OCI-LY3 (cell line): ENCODE results near the gene UFC1.

Source experiments
- H2AFZ ChIP-seq: fragments of 200-600, 300-600 bp; shearing (Covaris generic); 2 replicates; pipeline ENCODE4 v1.6.0; 2014; ENCODE audit warnings: antibody characterized with exemption, low read depth, low read length
- H3K27ac ChIP-seq: fragments of 200-600, 300-600 bp; sonication (generic); 2 replicates; pipeline ENCODE4 v1.5.1; 2014; ENCODE audit warnings: mild to moderate bottlenecking, low read length, moderate library complexity, mixed read lengths
- H3K27me3 ChIP-seq: fragments of 200-600, 300-600 bp; sonication (generic); 2 replicates; pipeline ENCODE4 v1.6.1; 2014; ENCODE audit warnings: low read depth, low read length, mixed read lengths
- H3K36me3 ChIP-seq: fragments of 200-600, 300-600 bp; sonication (generic); replicated peaks from 2 replicates; pipeline ENCODE3; 2014; ENCODE audit warnings: low read depth, low read length, mixed read lengths
- H3K4me1 ChIP-seq: fragments of 300-600, 200-600 bp; sonication (generic); 2 replicates; pipeline ENCODE4 v1.6.1; 2014; ENCODE audit warnings: low read length, mixed read lengths
- H3K4me2 ChIP-seq: fragments of 200-600, 300-600 bp; sonication (generic); 2 replicates; pipeline ENCODE4 v1.6.1; 2014; ENCODE audit warnings: low read length, mixed read lengths
- H3K4me3 ChIP-seq: fragments of 300-600, 200-600 bp; sonication (generic); 2 replicates; pipeline ENCODE4 v1.5.1; 2014; ENCODE audit warnings: antibody characterized with exemption, mild to moderate bottlenecking, low read length, moderate library complexity
- H3K79me2 ChIP-seq: fragments of 300-600, 200-600 bp; shearing (Covaris generic); 2 replicates; pipeline ENCODE4 v1.6.1; 2014; ENCODE audit warnings: mild to moderate bottlenecking, low read length, mixed read lengths
- H3K9ac ChIP-seq: fragments of 300-600, 200-600 bp; shearing (Covaris generic); 2 replicates; pipeline ENCODE4 v1.6.0; 2014; ENCODE audit warnings: mild to moderate bottlenecking, low read length, moderate library complexity
- H3K9me3 ChIP-seq: fragments of 200-600, 300-600 bp; shearing (Covaris generic); 2 replicates; pipeline ENCODE4 v1.6.1; 2014; ENCODE audit warnings: low read length, mixed read lengths; ENCODE audit not compliant: insufficient read depth
- H4K20me1 ChIP-seq: fragments of 200-600, 300-600 bp; sonication (generic); 2 replicates; pipeline ENCODE4 v1.6.1; 2016; ENCODE audit warnings: low read length, mixed read lengths; ENCODE audit not compliant: insufficient read depth
- EZH2phosphoT487 ChIP-seq: fragments of 200-600 bp; shearing (Covaris generic); IDR thresholded peaks from 2 replicates; pipeline ENCODE4 v1.6.1; 2018; ENCODE audit warnings: antibody characterized with exemption, mixed run types, low read depth
- TF ChIP-seq, protein P1 (sequence below): fragments of 200-600, 300-600 bp; sonication (generic); IDR thresholded peaks from 2 replicates; pipeline ENCODE4 v1.5.1; 2014; ENCODE audit warnings: antibody characterized with exemption, low read length, low read depth

The UFC1 gene

DNA sequence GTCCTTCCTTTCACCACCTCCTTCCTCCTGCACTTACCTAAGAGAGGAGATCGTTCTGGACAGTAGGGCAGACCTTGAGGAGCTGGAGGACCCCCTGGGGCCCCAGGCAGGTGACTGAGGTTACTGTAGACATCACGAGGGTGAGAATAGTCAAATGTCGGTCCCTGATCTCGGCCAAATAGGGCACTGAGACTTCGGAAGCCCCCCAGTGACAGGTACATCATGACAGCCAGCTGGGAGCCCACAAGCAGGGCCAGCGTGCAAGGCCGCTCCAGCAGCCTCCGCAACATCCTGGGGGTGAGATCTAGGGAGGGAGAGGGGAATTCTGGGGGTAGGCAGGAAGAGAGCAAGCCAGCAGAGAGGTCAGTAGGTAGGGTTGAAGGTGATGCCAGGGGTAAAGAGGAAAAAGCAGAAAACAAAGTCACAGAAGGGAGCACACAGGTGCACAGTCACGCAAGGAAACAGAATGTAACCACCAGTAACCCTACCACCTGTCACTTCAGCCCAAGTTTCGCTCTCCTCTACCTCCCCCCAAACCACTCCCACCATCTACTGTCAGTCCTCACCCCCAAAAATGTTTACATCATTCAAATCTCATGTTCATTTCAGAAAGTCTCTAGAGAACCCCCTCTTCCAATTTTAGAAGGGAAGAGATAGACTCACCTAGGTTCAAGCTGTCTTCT lies 22.1 kb downstream of the UFC1 start:
- no peak overlapping the region for H3K27ac ChIP-seq
- peaks cover 45% of the 10 kb centered on the region for H3K36me3 ChIP-seq
- H3K4me2 ChIP-seq = peak overlapping the region; percentile 93
- H2AFZ ChIP-seq = no peak overlapping the region
- TF ChIP-seq, protein P1, sequence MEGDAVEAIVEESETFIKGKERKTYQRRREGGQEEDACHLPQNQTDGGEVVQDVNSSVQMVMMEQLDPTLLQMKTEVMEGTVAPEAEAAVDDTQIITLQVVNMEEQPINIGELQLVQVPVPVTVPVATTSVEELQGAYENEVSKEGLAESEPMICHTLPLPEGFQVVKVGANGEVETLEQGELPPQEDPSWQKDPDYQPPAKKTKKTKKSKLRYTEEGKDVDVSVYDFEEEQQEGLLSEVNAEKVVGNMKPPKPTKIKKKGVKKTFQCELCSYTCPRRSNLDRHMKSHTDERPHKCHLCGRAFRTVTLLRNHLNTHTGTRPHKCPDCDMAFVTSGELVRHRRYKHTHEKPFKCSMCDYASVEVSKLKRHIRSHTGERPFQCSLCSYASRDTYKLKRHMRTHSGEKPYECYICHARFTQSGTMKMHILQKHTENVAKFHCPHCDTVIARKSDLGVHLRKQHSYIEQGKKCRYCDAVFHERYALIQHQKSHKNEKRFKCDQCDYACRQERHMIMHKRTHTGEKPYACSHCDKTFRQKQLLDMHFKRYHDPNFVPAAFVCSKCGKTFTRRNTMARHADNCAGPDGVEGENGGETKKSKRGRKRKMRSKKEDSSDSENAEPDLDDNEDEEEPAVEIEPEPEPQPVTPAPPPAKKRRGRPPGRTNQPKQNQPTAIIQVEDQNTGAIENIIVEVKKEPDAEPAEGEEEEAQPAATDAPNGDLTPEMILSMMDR = no peak
- no peak for TF ChIP-seq EZH2phosphoT487
- peak overlapping the region; percentile 86 for H3K4me3 ChIP-seq
- H3K27me3 ChIP-seq = no peaks in the 10 kb centered on the region
- no peaks in the 10 kb centered on the region for H4K20me1 ChIP-seq
- H3K4me1 ChIP-seq = peaks cover 24% of the 10 kb centered on the region
- peak overlapping the region; percentile 76 for H3K9ac ChIP-seq
- no peaks in the 10 kb centered on the region for H3K9me3 ChIP-seq
- H3K79me2 ChIP-seq = peaks cover 15% of the 10 kb centered on the region

DNA sequence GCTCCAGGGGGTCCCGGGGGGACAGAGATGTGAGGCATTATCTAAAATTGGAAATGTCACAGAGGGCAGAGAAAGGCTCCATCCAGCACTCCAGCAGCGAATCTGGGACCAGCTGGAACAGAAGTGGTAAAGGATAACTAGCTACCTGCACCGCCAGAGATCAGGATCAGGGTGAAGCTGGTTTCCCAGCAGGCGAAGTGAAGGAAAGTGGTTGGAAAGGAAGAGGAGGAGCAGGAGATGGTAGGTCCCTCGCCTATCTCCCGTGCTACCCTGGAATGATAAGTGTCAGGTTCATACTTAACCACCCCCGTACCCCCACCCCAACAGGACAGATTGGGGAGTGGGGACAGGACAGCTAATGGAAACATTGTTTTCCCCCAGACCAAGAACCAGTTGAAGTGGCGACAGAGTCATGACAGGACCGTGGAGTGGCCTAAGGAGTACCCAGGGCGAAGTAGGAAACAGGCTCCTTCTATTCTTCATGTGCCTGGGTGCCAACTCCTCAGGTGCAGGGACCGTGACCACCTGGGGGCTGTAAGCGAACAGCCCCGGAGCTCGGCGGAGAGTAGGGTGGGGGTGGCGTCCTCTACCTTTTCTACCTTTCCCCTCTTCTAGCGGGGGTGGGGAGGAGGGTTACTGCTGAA lies 22.8 kb downstream of the UFC1 start:
- peaks cover 15% of the 10 kb centered on the region for H3K79me2 ChIP-seq
- peak overlapping the region; percentile 81 for H3K27ac ChIP-seq
- H3K4me2 ChIP-seq = peak overlapping the region; percentile 93
- peaks cover 38% of the 10 kb centered on the region for H3K36me3 ChIP-seq
- peaks cover 28% of the 10 kb centered on the region for H3K4me1 ChIP-seq
- peak overlapping the region; percentile 86 for H3K4me3 ChIP-seq
- H3K9ac ChIP-seq = peak overlapping the region; percentile 76
- H3K9me3 ChIP-seq = no peaks in the 10 kb centered on the region
- H4K20me1 ChIP-seq = no peaks in the 10 kb centered on the region
- no peaks in the 10 kb centered on the region for H3K27me3 ChIP-seq
- H2AFZ ChIP-seq = no peak overlapping the region
- TF ChIP-seq EZH2phosphoT487 = no peak
- TF ChIP-seq, protein P1 = no peak

DNA sequence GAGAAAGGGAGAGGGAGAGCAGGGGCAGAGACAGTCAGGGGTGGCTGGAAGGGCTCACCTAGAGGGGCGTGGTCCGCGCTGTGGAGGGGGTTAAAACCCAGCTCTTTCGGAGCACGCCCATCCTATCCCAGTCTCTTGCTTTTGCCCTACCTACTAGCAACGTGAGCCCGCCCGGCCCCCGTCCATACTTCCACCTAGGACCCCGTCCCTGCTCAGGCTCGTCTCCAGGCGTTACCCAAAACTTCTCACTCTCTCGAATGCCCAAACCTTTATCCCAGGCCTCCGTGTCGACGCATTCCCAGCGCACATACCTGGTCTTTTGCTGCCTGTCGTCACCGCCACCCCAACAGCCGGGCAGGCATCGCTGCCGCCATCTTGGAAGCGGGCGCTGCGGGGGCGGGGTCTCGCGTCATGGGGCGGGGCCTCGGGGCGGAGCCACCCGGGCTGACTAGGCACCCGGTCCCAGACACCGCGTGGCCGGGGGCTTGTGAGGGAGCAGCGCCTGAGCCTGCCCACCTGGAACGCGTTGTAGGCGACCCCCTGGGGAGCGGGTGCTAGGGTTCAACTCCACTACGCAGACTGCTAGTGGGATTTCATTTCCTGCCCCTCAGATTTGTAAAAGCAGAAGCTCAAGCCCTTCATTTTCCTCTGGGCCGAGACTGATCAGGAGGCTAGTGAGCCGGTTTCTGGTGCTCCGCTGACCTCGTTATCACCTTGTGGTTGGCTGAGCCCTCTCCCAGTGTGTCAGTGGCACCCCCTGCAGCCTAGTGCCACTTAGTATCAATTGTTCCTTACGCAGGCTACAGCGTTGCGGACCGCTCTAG lies 23.5 kb downstream of the UFC1 start, which contains the start of gene B4GALT3:
TSS of gene B4GALT3 (minus strand) at position 396 of the 824 bp plus-strand sequence. CDS start 1,447 bp downstream, outside the sequence.
- TF ChIP-seq, protein P1 = peak; percentile 72
- TF ChIP-seq EZH2phosphoT487 = no peak
- peak within 1 kb of the TSS; percentile 86 for H3K4me3 ChIP-seq
- peak within 1 kb of the TSS; percentile 76 for H3K9ac ChIP-seq
- H3K36me3 ChIP-seq = peaks cover 31% of the 10 kb centered on the region
- H3K4me1 ChIP-seq = peaks cover 36% of the 10 kb centered on the region
- peaks cover 15% of the 10 kb centered on the region for H3K79me2 ChIP-seq
- no peaks in the 10 kb centered on the region for H4K20me1 ChIP-seq
- no peaks in the 10 kb centered on the region for H3K9me3 ChIP-seq
- H3K27me3 ChIP-seq = no peaks in the 10 kb centered on the region
- peak within 1 kb of the TSS; percentile 81 for H3K27ac ChIP-seq
- H2AFZ ChIP-seq = peak within 1 kb of the TSS; percentile 90
- peak within 1 kb of the TSS; percentile 93 for H3K4me2 ChIP-seq

DNA sequence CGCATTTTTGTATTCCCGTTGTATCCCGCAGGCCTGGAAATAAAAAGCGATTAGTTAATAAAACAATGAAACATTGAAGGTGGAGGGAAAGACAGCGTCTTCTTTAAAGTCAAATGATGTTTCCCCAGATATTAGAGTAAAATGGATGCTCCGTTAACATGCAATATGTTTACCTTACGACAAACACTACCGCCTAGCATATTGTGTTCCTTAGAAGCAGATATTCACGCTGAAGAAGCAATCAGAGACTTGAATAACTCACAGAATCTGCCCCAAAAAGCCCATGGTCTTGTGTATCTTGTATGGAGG lies 24.1 kb downstream of the UFC1 start:
- peak overlapping the region; percentile 76 for H3K9ac ChIP-seq
- peaks cover 41% of the 10 kb centered on the region for H3K4me1 ChIP-seq

More for the DNA sequence above, 24.1 kb downstream of the UFC1 start:
- no peaks in the 10 kb centered on the region for H4K20me1 ChIP-seq
- peaks cover 15% of the 10 kb centered on the region for H3K79me2 ChIP-seq
- TF ChIP-seq, protein P1 = no peak; the same call in 1 of the 2 replicates
- no peak for TF ChIP-seq EZH2phosphoT487
- no peaks in the 10 kb centered on the region for H3K27me3 ChIP-seq
- H3K4me3 ChIP-seq = peak overlapping the region; percentile 86
- H3K27ac ChIP-seq = peak overlapping the region; percentile 81
- no peaks in the 10 kb centered on the region for H3K9me3 ChIP-seq
- H3K4me2 ChIP-seq = peak overlapping the region; percentile 93
- peak overlapping the region; percentile 90 for H2AFZ ChIP-seq
- H3K36me3 ChIP-seq = peaks cover 25% of the 10 kb centered on the region
